Heart right ventricle (tissue), 16 donors: ENCODE measurements around the gene IGF2R. TPM values are rescaled to one million over a fixed set of nuclear protein-coding genes. Genes with fewer than 3 reads are reported as not detected.

Experiments used
- ATAC-seq, 8 donors: fragments of 200-7000 bp; cut with Tn5 transposase; one replicate each; pipeline ENCODE4 v1.9.1; 2020; ENCODE audit warnings: mild to moderate bottlenecking in 8 of 8, moderate library complexity in 8 of 8, moderate number of reproducible peaks in 1 of 8
- DNase-seq, 2 donors: peaks; one replicate each; pipeline ENCODE4 v3.0.0-alpha.2; 2020
- H3K27ac ChIP-seq, 10 donors: fragments of 200-600 bp; sonication (generic) in 2 of 10; one replicate each; pipeline versions ENCODE4 v1.5.0 to v1.8.0; 2020 to 2022; ENCODE audit warnings: mild to moderate bottlenecking in 3 of 10
- H3K27me3 ChIP-seq, 7 donors: fragments of 200-600 bp; one replicate each; pipeline ENCODE4 v1.8.0; 2021 to 2022; ENCODE audit warnings: mild to moderate bottlenecking in 2 of 7
- H3K36me3 ChIP-seq, 9 donors: fragments of 200-600 bp; sonication (generic) in 1 of 9; one replicate each; pipeline versions ENCODE4 v1.5.0 to v1.8.0; 2020 to 2022; ENCODE audit warnings: mild to moderate bottlenecking in 2 of 9
- H3K4me1 ChIP-seq, 9 donors: fragments of 200-600 bp; sonication (generic) in 1 of 9; one replicate each; pipeline versions ENCODE4 v1.5.0 to v1.8.0; 2020 to 2022; ENCODE audit warnings: mild to moderate bottlenecking in 4 of 9
- H3K4me3 ChIP-seq, 10 donors: fragments of 200-600 bp; sonication (generic) in 2 of 10; one replicate each; pipeline versions ENCODE4 v1.5.0 to v1.8.0; 2020 to 2022; ENCODE audit warnings: mild to moderate bottlenecking in 7 of 10, moderate library complexity in 2 of 10
- H3K9me3 ChIP-seq, 11 donors: fragments of 200-600 bp in 10 of 11; sonication (generic) in 2 of 11; one replicate each; pipeline versions ENCODE4 v1.5.0 to v1.8.0; 2013 to 2022; ENCODE audit warnings: mild to moderate bottlenecking in 2 of 11, control low read depth in 1 of 11, moderate library complexity in 1 of 11
- WGBS, 2 donors: extraction: QIAGEN DNeasy Blood & Tissue Kit; methylation state at CpG; one replicate each; pipeline ENCODE4 v1.1.7; 2013; ENCODE audit warnings: inconsistent platforms in 1 of 2; 5-methylcytosine and 5-hydroxymethylcytosine counted together
- intact Hi-C, 10 donors: fragments of 100-400 bp; cut with DNase I; formaldehyde crosslinking; loops; one replicate each; pipeline versions ENCODE4 v1.11.1 to v1.14.2; 2022
- polyA plus RNA-seq, 2 donors: library from polyadenylated mRNA; stranded (reverse); fragments of 200-250 nt; gene quantifications; one replicate each; pipeline ENCODE4 v1.2.3, GENCODE V29; 2013
- total RNA-seq, 10 donors: library from RNA; stranded (reverse); fragmentation: NEBNext Ultra II Directional in 3 of 10; extraction: Animal tissue kit (Norgen Biotek cat#: 25700) in 3 of 10; gene quantifications; one replicate each; pipeline versions ENCODE4 v1.2.1 to v1.2.4, GENCODE V29; 2021 to 2023
- TF ChIP-seq, protein P1 (sequence below), 9 donors: fragments of 200-600 bp; sonication (generic) in 2 of 9; IDR thresholded peaks; one replicate each; pipeline versions ENCODE4 v1.5.0 to v1.8.0; 2021 to 2022; ENCODE audit warnings: antibody characterized with exemption in 9 of 9, mild to moderate bottlenecking in 5 of 9, moderate library complexity in 1 of 9
- donor health status: Arrhythmogenic right ventricular cardiomyopathy.
- donor health status: ischemic (EF 13 %, LVEDD 7.1; RV severe dilation, severe dysfunction).
- donor health status: healthy with polysubstance abuse.
- donor health status: DM: no; HTN: yes; CAD: no.
- donor health status: DM: no; HTN: no; CAD: no.
- donor health status: ischemic (EF 25% LVEDD 6.9; RV normal size, moderate dysfunction).
- donor health status: ischemic (EF 25% LVEDD 5.7; RV mildly dilated, moderate dysfunction).
- donor health status: healthy.
- donor health status: DM: yes; HTN: yes; CAD: no.
- donor health status: Ischemic cardiomyopathy.
- donor health status: ischemic (EF 35%, LVEDD 5.7; RV mildly dilated, moderate dysfunction).
- donor health status: nonischemic (EF 11% LVEDD 7.7; RV severe dilation, severe dysfunction).
- donor health status: DM: yes; HTN: yes; CAD: no.
- donor health status: PGD.
- donor health status: ischemic (EF 29% LVEDD 5.4; RV normal size, mild dysfunction).
- donor health status: nonischemic (EF 23%, LVEDD 6.1; RV moderate dilation, normal function).

Gene IGF2R
- total and polyA plus RNA-seq, 12 donors = 13.7 to 95.6 (median 70.2) TPM

DNA sequence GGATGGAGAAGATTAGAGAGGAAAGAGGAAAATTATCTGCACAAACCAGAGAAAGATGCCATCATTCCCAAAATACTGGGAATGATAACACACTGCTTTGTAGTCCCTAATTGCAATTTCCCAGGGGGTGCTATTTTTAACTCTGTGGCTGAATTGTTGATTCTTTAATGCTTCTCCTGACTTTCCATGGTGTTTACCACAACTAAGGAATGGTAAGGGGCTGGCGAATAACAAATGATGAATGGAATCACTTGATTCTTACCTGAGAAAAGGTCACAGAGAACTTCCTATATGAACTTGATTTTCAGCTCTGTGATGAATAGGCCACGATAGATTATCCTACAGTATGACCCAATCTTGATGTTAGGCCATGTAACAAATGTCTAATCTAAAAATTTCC is 22.0 kb upstream of the IGF2R start:
- intact Hi-C loops = no loop called here
- peaks cover 0 to 26% (median 11%) of the 10 kb centered on the region in 9 donors for H3K4me1 ChIP-seq
- WGBS, 2 donors = 85 to 86% methylated on average over 2 of the region's 2 CpGs
- no peaks in the 10 kb centered on the region for H3K36me3 ChIP-seq
- TF ChIP-seq, protein P1, sequence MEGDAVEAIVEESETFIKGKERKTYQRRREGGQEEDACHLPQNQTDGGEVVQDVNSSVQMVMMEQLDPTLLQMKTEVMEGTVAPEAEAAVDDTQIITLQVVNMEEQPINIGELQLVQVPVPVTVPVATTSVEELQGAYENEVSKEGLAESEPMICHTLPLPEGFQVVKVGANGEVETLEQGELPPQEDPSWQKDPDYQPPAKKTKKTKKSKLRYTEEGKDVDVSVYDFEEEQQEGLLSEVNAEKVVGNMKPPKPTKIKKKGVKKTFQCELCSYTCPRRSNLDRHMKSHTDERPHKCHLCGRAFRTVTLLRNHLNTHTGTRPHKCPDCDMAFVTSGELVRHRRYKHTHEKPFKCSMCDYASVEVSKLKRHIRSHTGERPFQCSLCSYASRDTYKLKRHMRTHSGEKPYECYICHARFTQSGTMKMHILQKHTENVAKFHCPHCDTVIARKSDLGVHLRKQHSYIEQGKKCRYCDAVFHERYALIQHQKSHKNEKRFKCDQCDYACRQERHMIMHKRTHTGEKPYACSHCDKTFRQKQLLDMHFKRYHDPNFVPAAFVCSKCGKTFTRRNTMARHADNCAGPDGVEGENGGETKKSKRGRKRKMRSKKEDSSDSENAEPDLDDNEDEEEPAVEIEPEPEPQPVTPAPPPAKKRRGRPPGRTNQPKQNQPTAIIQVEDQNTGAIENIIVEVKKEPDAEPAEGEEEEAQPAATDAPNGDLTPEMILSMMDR (IDR thresholded peaks at IDR 0.05) = no peak
- H3K27ac ChIP-seq = no peak overlapping the region
- no peak overlapping the region for H3K4me3 ChIP-seq
- DNase-seq (no peak), ATAC-seq (no peak)
- peaks cover 0 to 22% (median 12%) of the 10 kb centered on the region in 11 donors for H3K9me3 ChIP-seq
- no peaks in the 10 kb centered on the region for H3K27me3 ChIP-seq

DNA sequence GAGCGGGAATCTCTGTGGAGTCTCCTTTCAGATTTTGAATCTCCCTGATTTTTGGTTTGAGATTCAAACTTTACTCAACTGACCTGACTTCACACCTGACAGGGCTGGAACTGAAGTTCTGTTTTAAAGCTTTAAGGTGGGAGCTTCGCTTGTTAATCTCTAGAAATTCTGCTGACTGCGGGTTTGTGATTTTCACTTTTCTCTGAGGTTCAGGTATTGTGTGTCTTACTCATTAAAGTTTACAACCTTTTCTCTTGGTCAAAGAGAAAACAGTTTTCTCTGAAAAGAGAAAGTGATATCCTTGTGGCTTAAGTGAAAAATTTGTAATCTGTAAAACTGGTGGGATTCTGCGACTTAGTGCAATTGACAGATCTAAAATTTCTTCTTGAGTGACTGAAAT is 20.7 kb upstream of the IGF2R start:
- H3K27ac ChIP-seq = no peak overlapping the region
- TF ChIP-seq, protein P1 (IDR thresholded peaks at IDR 0.05) = no peak
- peaks cover 0 to 29% (median 16%) of the 10 kb centered on the region in 9 donors for H3K4me1 ChIP-seq
- DNase-seq (no peak), ATAC-seq (no peak)
- intact Hi-C loops = no loop called here
- H3K36me3 ChIP-seq = no peaks in the 10 kb centered on the region
- peaks cover 0 to 22% (median 12%) of the 10 kb centered on the region in 11 donors for H3K9me3 ChIP-seq
- no peaks in the 10 kb centered on the region for H3K27me3 ChIP-seq
- WGBS, 2 donors = 95 to 97% methylated on average over 4 of the region's 4 CpGs
- no peak overlapping the region for H3K4me3 ChIP-seq

DNA sequence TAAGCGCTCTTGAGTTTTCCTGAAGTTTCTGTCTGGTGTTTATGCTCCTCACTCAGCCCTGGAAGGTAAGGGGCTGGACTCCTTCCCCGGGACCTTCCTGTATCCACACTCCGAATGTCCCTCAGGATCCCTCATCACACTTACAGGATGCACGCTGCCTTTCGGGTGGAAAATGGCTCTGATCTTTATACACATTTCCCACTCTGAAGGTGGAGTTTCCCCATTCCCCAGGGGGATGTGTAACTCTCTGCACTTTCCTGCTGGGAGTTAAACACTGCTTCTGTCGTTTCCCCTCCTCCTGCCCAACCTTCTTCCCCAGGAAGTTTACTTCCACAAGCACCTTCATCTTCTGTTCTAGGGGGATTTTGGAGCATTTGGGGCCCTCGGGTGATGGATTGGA is 17.1 kb upstream of the IGF2R start:
- Histone ChIP-seq H3K4me1 (peaks cover 0 to 36% (median 24%) of the 10 kb centered on the region in 9 donors), H3K27me3 (no peaks in the 10 kb centered on the region), H3K9me3 (no peaks in the 10 kb centered on the region), H3K27ac (peak overlapping the region in 7 of 10 donors; percentile 26 to 76 (median 57)), H3K36me3 (no peaks in the 10 kb centered on the region), H3K4me3 (no peak overlapping the region)
- TF ChIP-seq, protein P1 (IDR thresholded peaks at IDR 0.05) = no peak
- DNase-seq (peak in 1 of 2 donors; percentile 52), ATAC-seq (peak; percentile 23 to 86 (median 70))
- WGBS, 2 donors = 54 to 63% methylated on average over 7 of the region's 7 CpGs
- intact Hi-C loops = no loop called here

DNA sequence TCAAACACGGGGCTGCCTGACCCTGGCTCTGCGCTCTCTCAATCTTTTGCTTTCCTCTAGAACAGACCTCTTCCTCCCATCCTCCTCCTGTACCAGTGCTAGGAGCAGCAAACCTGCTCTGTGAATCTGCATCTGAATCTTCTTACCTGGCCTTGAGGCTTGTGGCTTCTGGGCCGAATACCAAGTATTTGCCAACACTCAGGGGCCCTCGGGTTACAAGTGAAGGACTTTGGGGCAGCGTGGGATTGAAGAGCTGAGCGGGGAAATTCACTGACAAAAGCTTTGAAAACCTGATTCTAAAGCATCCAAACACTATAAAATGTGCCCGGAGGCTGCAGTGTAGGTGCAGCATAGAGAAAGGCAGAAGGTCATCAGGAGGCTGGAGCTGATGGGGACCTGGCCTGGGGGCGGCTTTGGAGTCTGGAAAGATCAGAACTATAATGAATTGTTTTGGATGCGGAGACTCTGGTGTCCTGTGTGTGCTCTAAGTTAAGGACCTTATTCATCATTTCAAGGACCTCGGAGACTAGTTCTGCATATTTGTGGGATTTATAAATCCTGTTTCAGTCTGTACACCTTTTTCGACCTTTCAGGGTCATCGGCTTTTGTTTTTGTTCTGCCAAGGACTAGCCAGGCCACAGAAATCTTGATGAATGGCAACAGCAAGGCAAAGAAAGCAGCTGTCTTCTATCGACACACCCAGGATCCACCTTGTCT is 16.4 kb upstream of the IGF2R start:
- H3K27ac ChIP-seq = peak overlapping the region in 8 of 10 donors; percentile 25 to 76 (median 56)
- TF ChIP-seq, protein P1 (IDR thresholded peaks at IDR 0.05) = no peak
- no peak for ATAC-seq

More for the DNA sequence above, 16.4 kb upstream of the IGF2R start:
- intact Hi-C loops = no loop called here
- H3K27me3 ChIP-seq = no peaks in the 10 kb centered on the region
- H3K4me1 ChIP-seq = peaks cover 0 to 36% (median 24%) of the 10 kb centered on the region in 9 donors
- no peaks in the 10 kb centered on the region for H3K36me3 ChIP-seq
- 77% methylated on average over 13 of the region's 13 CpGs for WGBS, 2 donors
- DNase-seq = no peak
- H3K4me3 ChIP-seq = no peak overlapping the region
- no peaks in the 10 kb centered on the region for H3K9me3 ChIP-seq
